ENCODE results near the gene CDH22.
A peak's percentile ranks its signal among the peaks of the same experiment; 100 is the strongest.

Gene CDH22

GRCh38 chr20:46219190-46219589 lies 89.1 kb downstream of the CDH22 start:
- no peak for DNase-seq (ENCODE audit: low read depth)

GRCh38 chr20:46218656-46219055 lies 89.6 kb downstream of the CDH22 start:
- no peak for DNase-seq (ENCODE audit: low read depth)
- no peak for TF ChIP-seq CTCF (IDR thresholded peaks at IDR 0.05; ENCODE audit: low read depth, low read length, missing control alignments)

More at GRCh38 chr20:46219190-46219589, 89.1 kb downstream of the CDH22 start:
- TF ChIP-seq CTCF (IDR thresholded peaks at IDR 0.05; ENCODE audit: low read depth, low read length, missing control alignments) = no peak
- no peak overlapping the region for H3K4me3 ChIP-seq (ENCODE audit: low read depth, low read length)

DNA sequence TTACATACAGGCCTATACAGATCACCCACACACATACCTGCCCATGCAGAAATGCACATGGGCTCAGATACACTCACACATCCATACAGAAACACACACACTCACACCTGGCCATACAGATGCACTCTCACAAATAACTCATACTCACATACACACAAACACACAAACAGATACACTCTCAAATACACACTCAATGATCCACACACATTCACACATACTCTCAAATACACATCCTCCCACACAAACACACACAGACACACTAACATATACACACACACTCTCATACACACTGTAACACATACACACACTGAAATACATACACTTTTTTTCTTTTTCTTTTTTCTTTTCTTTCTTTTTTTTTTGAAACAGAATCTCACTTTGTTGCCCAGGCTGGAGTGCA lies 90.7 kb downstream of the CDH22 start:
- no peak for TF ChIP-seq CTCF (IDR thresholded peaks at IDR 0.05; ENCODE audit: low read depth, low read length, missing control alignments)
- H3K4me3 ChIP-seq (ENCODE audit: low read depth, low read length) = no peak overlapping the region
- no peak for DNase-seq (ENCODE audit: low read depth)

More at GRCh38 chr20:46218656-46219055, 89.6 kb downstream of the CDH22 start:
- no peak overlapping the region for H3K4me3 ChIP-seq (ENCODE audit: low read depth, low read length)

- H3K4me3 ChIP-seq (ENCODE audit: low read depth, low read length) = no peak overlapping the region
- TF ChIP-seq CTCF (IDR thresholded peaks at IDR 0.05; ENCODE audit: low read depth, low read length, missing control alignments) = no peak
Observed at GRCh38 chr20:46216770-46217464, 91.4 kb downstream of the CDH22 start.

GRCh38 chr20:46215913-46216707 lies 92.2 kb downstream of the CDH22 start:
- TF ChIP-seq CTCF (IDR thresholded peaks at IDR 0.05; ENCODE audit: low read depth, low read length, missing control alignments) = no peak
- no peak for DNase-seq (ENCODE audit: low read depth)

More at GRCh38 chr20:46216770-46217464, 91.4 kb downstream of the CDH22 start:
- peak; percentile 5 for DNase-seq (ENCODE audit: low read depth)

DNA sequence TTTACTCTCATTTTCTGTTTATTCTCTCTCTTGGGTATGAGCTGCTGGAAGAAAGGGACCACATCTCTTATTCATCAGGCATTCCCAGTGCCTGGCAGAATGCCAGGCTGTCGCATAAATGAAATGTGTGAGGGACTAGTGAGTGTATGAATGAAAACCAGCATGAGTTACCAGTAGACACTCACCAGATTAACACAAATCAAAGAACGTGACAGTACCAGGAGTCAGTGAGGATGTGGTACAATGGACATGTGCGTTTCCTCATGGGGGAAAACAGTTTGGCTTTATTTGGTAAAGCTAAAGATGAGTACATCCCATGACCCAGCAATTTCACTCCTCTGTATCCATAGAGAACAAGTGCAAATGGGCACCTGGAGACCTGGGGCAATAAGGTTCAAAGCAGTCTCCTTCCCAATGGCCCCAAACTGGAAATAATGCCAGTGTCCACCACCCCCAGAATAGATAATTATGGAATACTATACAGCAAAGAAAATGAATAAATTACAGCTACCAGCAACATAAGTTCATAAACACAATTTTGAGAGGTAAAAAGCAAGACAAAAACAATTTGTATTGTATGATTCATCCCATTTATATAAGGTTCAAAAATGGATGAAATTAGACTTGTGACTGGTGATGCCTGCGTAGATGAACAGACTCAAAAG lies 93.3 kb downstream of the CDH22 start:
- DNase-seq (ENCODE audit: low read depth) = no peak
- no peak for TF ChIP-seq CTCF (IDR thresholded peaks at IDR 0.05; ENCODE audit: low read depth, low read length, missing control alignments)
- H3K4me3 ChIP-seq (ENCODE audit: low read depth, low read length) = no peak overlapping the region

More at GRCh38 chr20:46215913-46216707, 92.2 kb downstream of the CDH22 start:
- no peak overlapping the region for H3K4me3 ChIP-seq (ENCODE audit: low read depth, low read length)
